LNCAP (cell line): Measurements from ENCODE around the gene RBBP9.

Experiments used
- CTCF ChIP-seq: fragments of 450-650 bp; IDR thresholded peaks from 2 replicates; pipeline ENCODE4 v1.5.1; 2017; ENCODE audit warnings: mild to moderate bottlenecking

RBBP9 gene

GRCh38 chr20:18533491-18533890, 36.5 kb upstream of the RBBP9 start:
- TF ChIP-seq CTCF = no peak

GRCh38 chr20:18532626-18533025, 35.6 kb upstream of the RBBP9 start:
- no peak for TF ChIP-seq CTCF

DNA sequence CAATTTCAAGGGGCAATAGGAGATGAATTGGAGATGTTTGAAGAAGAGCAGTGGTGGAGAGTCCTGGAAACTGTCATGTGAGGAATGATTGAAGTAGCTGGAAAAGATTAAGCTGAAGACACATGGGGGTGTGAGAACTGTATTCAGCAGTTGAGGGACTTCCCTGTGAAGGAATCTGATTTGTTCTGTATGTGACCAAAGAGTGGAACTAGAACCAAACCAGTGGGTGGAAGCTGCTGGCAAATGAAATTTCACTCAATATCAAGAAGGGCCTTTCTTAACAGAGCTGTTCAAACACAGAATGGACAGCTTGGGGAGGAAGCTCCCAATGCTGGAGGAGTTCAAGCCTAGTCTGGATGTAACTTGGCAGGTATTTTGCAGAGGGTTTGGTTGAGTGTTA, 32.0 kb upstream of the RBBP9 start:
- TF ChIP-seq CTCF = no peak

DNA sequence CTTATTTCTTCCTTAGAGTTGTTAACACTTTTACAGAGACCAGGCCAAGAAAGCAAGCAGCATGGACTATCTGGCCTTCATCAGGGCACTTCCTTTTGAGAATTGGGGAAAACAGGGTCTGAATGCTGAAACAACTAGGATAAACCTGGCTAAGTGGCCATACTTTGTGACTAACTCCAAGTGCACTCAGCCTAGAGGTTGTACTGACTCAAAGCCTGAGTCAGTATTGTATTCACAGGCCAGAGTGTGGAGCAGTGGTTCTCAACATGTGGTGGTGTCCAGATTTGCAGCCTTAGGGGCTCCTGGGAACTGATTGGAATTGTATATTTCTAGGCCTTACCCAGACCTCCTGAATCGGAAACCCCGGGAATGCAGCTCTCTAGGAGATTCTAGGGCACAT, 30.8 kb upstream of the RBBP9 start:
- no peak for TF ChIP-seq CTCF

DNA sequence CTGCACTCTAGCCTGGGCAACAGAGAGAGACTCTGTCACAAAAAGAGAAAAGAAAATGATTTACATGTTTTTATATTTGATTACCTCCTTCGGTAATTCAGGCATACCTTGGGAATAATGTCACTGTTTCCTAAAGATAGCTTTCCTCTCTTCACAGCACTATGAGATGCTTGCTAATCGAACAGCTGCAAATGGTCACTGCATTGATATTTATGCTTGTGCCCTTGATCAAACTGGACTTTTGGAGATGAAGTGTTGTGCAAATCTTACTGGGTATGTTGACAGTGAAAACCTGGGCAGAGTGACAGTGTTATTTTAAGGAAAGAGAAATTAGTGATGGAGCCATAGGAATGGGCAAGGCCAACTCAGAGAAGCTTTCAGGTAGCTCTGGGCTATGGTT, 30.3 kb upstream of the RBBP9 start:
- TF ChIP-seq CTCF = no peak

GRCh38 chr20:18524646-18525045, 27.6 kb upstream of the RBBP9 start:
- no peak for TF ChIP-seq CTCF

DNA sequence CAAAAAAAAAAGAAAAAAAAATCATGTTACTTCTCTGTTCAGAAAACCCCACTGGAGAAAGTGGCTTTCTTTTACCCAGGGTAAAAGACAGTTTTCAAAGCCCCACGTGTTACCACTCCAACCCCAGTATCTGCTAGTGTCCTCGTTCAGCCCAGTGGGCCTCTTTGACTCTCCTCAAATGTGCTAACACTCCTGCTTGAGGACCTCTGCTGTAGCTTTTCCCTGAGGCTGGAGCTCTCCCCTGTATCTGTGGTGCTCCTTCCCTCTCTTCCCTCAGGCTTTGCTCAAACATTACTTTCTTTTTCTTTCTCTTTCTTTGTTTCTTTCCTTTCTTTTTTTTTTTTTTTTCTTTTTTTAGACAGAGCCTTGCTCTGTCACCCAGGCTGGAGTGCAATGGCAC, 26.0 kb upstream of the RBBP9 start:
- TF ChIP-seq CTCF = no peak

DNA sequence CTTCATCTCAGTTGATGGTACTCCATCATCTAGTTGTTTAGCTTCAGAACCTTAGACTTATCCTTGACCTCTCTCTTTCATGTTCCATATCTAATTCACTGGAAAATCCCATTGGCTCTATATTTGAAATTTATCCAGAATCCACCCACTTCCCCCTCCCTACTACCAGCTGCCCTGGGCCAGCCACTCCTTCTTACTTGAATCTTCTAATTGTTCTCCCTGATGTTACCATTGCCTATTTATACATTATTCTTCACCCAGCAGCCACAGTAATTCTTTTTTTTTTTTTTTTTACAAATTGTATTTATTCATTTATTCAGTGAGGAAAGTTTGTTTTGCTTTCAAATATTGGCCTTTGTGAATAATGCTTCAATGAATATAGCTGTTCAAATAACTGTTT, 18.9 kb upstream of the RBBP9 start:
- no peak for TF ChIP-seq CTCF
